GM18519 (cell line): ENCODE measurements around the gene GDPD3.
"Not testable (repeated sequence)": the region's sequence is repeated elsewhere in the genome, so short reads cannot be mapped to it uniquely, and the experiment has no call there.

Experiments
- ATAC-seq: cut with Tn5 transposase; IDR thresholded peaks from one replicate; pipeline ENCODE4 v1.9.1; 2021; ENCODE audit warnings: mild to moderate bottlenecking, moderate library complexity; ENCODE audit not compliant: unreplicated experiment, low FRiP score

The GDPD3 gene

GRCh38 chr16:30125690-30126089 lies 12.4 kb upstream of the GDPD3 start:
- ATAC-seq = not testable (repeated sequence)

GRCh38 chr16:30124985-30125379 lies 11.6 kb upstream of the GDPD3 start:
- ATAC-seq = no peak

GRCh38 chr16:30122604-30123160 lies 9.3 kb upstream of the GDPD3 start:
- no peak for ATAC-seq

- no peak for ATAC-seq
Measured at GRCh38 chr16:30121741-30122571, 8.6 kb upstream of the GDPD3 start.

- no peak for ATAC-seq
Measured at GRCh38 chr16:30120340-30121105, 7.2 kb upstream of the GDPD3 start.

- no peak for ATAC-seq
Measured at GRCh38 chr16:30119428-30119827, 6.1 kb upstream of the GDPD3 start.

GRCh38 chr16:30117768-30118167 lies 4.4 kb upstream of the GDPD3 start:
- no peak for ATAC-seq

GRCh38 chr16:30116291-30117207 lies 3.2 kb upstream of the GDPD3 start:
- ATAC-seq = no peak

GRCh38 chr16:30115238-30115637 lies 1.9 kb upstream of the GDPD3 start:
- ATAC-seq = no peak

- ATAC-seq = not testable (repeated sequence)
Measured at GRCh38 chr16:30114833-30115232, 1.5 kb upstream of the GDPD3 start.

- ATAC-seq = no peak
Measured at GRCh38 chr16:30114411-30114810, 1.1 kb upstream of the GDPD3 start.

- no peak for ATAC-seq
Measured at GRCh38 chr16:30113711-30114333, 485 bp upstream of the GDPD3 start.

- no peak for ATAC-seq
Measured at GRCh38 chr16:30112197-30113030, 923 bp downstream of the GDPD3 start.

- ATAC-seq = no peak
Measured at GRCh38 chr16:30110661-30111060, 2.7 kb downstream of the GDPD3 start.

- ATAC-seq = no peak
Measured at GRCh38 chr16:30108059-30108850, 5.1 kb downstream of the GDPD3 start.

GRCh38 chr16:30104492-30104891 lies 8.8 kb downstream of the GDPD3 start:
- no peak for ATAC-seq

GRCh38 chr16:30104090-30104489 lies 9.2 kb downstream of the GDPD3 start:
- no peak for ATAC-seq

GRCh38 chr16:30096862-30097563 lies 16.3 kb downstream of the GDPD3 start:
- ATAC-seq = no peak
